HG03108 (cell line): ENCODE measurements around the gene BFSP2.
"Not testable (repeated sequence)": the region's sequence is repeated elsewhere in the genome, so short reads cannot be mapped to it uniquely, and the experiment has no call there.

Experiments used
- ATAC-seq: cut with Tn5 transposase; IDR thresholded peaks from one replicate; pipeline ENCODE4 v1.9.1; 2021; ENCODE audit warnings: moderate library complexity; ENCODE audit not compliant: unreplicated experiment

The BFSP2 gene

GRCh38 chr3:133477487-133477886 is 77.6 kb downstream of the BFSP2 start:
- ATAC-seq: peak; percentile 30

- ATAC-seq: no peak
Measured at GRCh38 chr3:133478624-133479023, 78.8 kb downstream of the BFSP2 start.

GRCh38 chr3:133479401-133479800 is 79.5 kb downstream of the BFSP2 start:
- no peak for ATAC-seq

GRCh38 chr3:133479895-133480669 is 80.2 kb downstream of the BFSP2 start:
- peak; percentile 59 for ATAC-seq

- not testable (repeated sequence) for ATAC-seq
Measured at GRCh38 chr3:133482474-133482873, 82.6 kb downstream of the BFSP2 start.

- no peak for ATAC-seq
Measured at GRCh38 chr3:133486658-133487057, 86.8 kb downstream of the BFSP2 start.

- no peak for ATAC-seq
Measured at GRCh38 chr3:133487204-133487603, 87.3 kb downstream of the BFSP2 start.

GRCh38 chr3:133487920-133488540 is 88.2 kb downstream of the BFSP2 start:
- ATAC-seq: no peak

GRCh38 chr3:133488785-133489367 is 89.0 kb downstream of the BFSP2 start:
- no peak for ATAC-seq

GRCh38 chr3:133489466-133490085 is 89.7 kb downstream of the BFSP2 start:
- ATAC-seq: no peak

- peak; percentile 81 for ATAC-seq
Measured at GRCh38 chr3:133490468-133491351, 90.9 kb downstream of the BFSP2 start.

GRCh38 chr3:133491481-133492059 is 91.7 kb downstream of the BFSP2 start:
- ATAC-seq: peak; percentile 20

GRCh38 chr3:133492159-133492741 is 92.4 kb downstream of the BFSP2 start:
- ATAC-seq: no peak

- no peak for ATAC-seq
Measured at GRCh38 chr3:133494469-133494868, 94.6 kb downstream of the BFSP2 start.

GRCh38 chr3:133502542-133502941 is 102.7 kb downstream of the BFSP2 start:
- not testable (repeated sequence) for ATAC-seq

- no peak for ATAC-seq
Measured at GRCh38 chr3:133503409-133503808, 103.6 kb downstream of the BFSP2 start.

GRCh38 chr3:133504736-133505135 is 104.9 kb downstream of the BFSP2 start:
- ATAC-seq: no peak

GRCh38 chr3:133505813-133506212 is 106.0 kb downstream of the BFSP2 start:
- ATAC-seq: peak; percentile 50

GRCh38 chr3:133506215-133506901 is 106.5 kb downstream of the BFSP2 start:
- ATAC-seq: peak; percentile 92
